T-helper 2 cell (primary cell): ENCODE data around the gene TEPSIN.

Experiments
- DNase-seq, 5 experiments: peaks; one replicate each; pipeline versions ENCODE4 v3.0.0 to v3.0.0-alpha.2; 2012 to 2022

TEPSIN gene

GRCh38 chr17:81270279-81270678, 31.4 kb upstream of the TEPSIN start:
- no peak for DNase-seq

- no peak for DNase-seq
These were observed 28.7 kb upstream of the TEPSIN start for GRCh38 chr17:81267390-81268067.

GRCh38 chr17:81265576-81265975, 26.7 kb upstream of the TEPSIN start:
- DNase-seq: no peak

GRCh38 chr17:81264640-81265039, 25.8 kb upstream of the TEPSIN start:
- DNase-seq: no peak

GRCh38 chr17:81263371-81264181, 24.7 kb upstream of the TEPSIN start:
- no peak for DNase-seq

GRCh38 chr17:81261582-81262336, 22.9 kb upstream of the TEPSIN start:
- DNase-seq: no peak

- no peak for DNase-seq
These were observed 22.2 kb upstream of the TEPSIN start for GRCh38 chr17:81261096-81261495.

- DNase-seq: no peak
These were observed 21.8 kb upstream of the TEPSIN start for GRCh38 chr17:81260641-81261040.

- DNase-seq: no peak
These were observed 21.3 kb upstream of the TEPSIN start for GRCh38 chr17:81260171-81260570.

GRCh38 chr17:81259058-81259605, 20.3 kb upstream of the TEPSIN start:
- no peak for DNase-seq

GRCh38 chr17:81258292-81258691, 19.4 kb upstream of the TEPSIN start:
- no peak for DNase-seq

GRCh38 chr17:81257533-81257932, 18.7 kb upstream of the TEPSIN start:
- DNase-seq: no peak

- no peak for DNase-seq
These were observed 17.8 kb upstream of the TEPSIN start for GRCh38 chr17:81256616-81257015.

- DNase-seq: no peak
These were observed 16.3 kb upstream of the TEPSIN start for GRCh38 chr17:81254955-81255717.

GRCh38 chr17:81253358-81254131, 14.7 kb upstream of the TEPSIN start:
- peak in 4 of 5 experiments; percentile 33 to 61 (median 40) for DNase-seq

- no peak for DNase-seq
These were observed 14.1 kb upstream of the TEPSIN start for GRCh38 chr17:81252987-81253329.

GRCh38 chr17:81252326-81252986, 13.6 kb upstream of the TEPSIN start:
- no peak for DNase-seq

GRCh38 chr17:81251709-81252301, 12.9 kb upstream of the TEPSIN start:
- no peak for DNase-seq

GRCh38 chr17:81251094-81251708, 12.3 kb upstream of the TEPSIN start:
- no peak for DNase-seq
